Activated CD4-positive, alpha-beta T cell treated with anti-CD3 and anti-CD28 coated beads, Interleukin-10, Interleukin-2, amounts not matched to agents 100 ng/mL and 50 ng/mL, durations not matched to agents 16 hours and 8 hours (primary cell): Measurements from ENCODE around the gene CSF1.

Experiments
- DNase-seq: peaks from one replicate; pipeline ENCODE4 v3.0.0-alpha.2; 2020

CSF1 gene

GRCh38 chr1:109882288-109883245, 28.1 kb upstream of the CSF1 start:
- no peak for DNase-seq

DNA sequence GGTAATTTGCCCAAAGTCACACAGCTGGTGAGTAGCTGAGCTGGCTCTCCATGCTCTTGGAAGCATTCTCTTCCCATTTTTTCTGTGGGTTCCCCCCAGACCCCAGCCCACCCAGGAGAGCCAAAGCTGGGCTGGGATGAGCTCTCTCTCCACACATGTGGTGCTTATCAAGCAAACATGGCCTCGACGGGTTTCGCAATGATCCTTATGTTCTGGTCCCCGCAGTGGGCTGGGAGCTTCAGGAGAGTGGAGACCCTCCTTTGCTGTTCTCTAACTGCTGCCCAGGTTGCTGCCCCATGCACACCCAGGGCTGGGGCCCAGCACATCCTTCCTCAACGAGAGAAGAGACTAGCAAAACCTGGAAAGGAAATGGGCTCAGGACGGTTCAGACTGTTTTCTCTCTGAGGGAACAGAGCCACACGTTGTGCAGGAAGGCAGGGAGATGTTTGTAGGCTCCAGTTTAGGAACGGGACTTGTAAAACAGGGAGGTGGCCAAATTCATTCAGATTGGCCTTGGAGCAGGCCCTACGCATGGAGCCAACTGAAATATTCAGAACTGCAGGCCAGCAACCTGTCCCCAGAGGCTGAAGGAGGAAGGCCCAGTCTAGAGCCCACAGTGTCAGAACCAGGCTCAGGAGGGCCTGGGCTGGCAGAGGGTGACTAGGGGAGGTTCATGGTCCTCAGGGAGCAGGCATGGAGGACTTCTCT, 27.2 kb upstream of the CSF1 start:
- no peak for DNase-seq

GRCh38 chr1:109884242-109884891, 26.3 kb upstream of the CSF1 start:
- no peak for DNase-seq

- DNase-seq: no peak
Observed at GRCh38 chr1:109885589-109885988, 25.1 kb upstream of the CSF1 start.

DNA sequence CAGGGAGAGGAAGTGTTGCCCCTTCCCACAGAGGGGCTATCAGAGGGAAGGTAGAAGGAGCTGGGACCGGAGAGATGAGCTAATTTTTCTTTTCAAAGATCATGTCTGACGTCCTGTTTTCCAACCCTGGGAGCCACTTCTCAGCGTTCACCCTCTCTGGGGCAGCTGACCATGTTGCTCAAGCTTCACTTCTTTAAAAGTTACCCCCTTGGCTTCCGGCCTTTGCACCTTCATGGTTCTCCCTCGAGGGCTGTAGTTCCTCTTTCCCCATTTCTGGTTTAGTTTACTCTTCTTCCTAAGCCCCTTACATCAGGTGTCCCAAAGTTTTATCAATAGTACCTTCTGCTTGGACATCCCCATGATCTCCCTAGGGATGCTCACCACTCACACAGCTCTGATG, 23.8 kb upstream of the CSF1 start:
- no peak for DNase-seq

GRCh38 chr1:109887271-109887670, 23.4 kb upstream of the CSF1 start:
- DNase-seq: no peak

DNA sequence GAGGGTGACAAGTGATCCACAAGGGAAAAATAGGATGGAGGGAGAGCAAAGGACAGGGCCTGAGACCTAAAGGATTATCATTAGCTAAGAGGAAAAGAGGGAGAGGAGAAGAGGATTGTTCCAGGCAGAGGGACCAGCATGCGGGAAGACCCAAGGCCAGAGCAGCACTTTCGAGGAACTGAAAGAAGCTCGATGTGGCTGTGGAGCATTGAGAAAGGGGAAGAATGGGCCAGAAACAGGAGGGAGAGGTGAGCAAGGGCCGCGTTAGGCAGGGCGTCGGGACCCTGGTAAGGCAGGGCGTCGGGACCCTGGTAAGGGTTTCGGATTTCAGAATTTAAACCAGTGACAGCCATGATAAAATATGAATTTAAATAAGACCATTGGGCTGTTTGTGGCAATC, 22.8 kb upstream of the CSF1 start:
- DNase-seq: no peak

DNA sequence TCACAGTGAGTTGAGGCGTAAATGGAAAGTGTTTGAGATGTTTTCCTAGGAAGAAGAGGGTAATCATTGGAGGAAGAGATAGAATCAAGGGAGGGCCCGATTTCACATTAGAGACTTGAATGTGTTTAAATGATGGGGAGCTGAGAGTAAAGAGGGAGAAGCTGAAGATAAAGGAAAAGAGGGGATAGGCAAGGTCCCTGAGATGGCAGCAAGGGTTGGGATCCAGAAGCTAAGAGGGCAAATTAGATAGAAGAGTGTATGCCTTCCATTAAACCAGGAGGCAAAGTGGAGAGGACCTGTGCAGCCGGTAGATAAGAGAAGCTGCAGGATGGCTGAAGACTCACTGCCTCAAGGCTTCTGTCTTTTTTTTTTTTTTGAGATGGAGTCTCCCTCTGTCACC, 21.6 kb upstream of the CSF1 start:
- no peak for DNase-seq

DNA sequence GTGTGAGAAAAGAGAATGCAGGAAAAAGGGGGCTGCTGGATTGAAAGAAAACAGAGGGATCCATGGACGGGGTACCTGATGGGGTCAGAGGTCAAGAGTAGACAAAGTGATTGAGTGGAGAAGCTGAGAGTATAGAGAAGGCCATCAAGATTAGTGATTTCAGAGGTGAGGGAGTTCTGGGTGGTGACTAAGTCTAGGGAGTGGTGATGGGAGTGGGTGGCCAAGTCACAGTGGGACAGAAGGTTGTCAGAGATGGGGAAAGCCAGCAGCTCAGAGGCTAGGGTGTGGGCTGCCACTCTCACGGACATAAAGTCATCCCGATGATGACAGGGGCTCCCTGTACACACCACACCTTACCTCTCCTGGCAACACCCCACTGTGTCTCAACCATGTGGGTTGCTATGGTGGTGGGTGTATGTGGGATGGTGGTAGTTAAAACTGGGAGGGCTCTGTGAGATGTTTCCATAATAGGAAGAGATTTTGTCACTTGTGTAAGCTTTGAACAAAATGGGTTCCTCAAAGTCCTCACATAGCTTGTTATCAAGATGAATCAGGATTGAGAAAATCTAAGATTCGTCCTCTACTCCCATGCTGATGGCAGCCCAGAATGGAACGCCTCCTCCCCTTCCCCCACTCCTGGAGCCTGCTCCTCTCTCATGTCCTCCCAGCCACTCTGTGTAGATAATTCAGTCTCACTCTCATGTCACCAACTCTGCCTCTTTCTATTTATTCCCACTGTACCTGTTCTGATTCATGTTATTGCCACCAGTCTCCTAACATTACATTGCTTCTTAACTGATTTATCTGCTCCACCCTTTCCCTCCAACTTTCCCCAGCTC, 20.3 kb upstream of the CSF1 start:
- DNase-seq: peak; percentile 38

GRCh38 chr1:109891930-109892329, 18.7 kb upstream of the CSF1 start:
- DNase-seq: no peak

DNA sequence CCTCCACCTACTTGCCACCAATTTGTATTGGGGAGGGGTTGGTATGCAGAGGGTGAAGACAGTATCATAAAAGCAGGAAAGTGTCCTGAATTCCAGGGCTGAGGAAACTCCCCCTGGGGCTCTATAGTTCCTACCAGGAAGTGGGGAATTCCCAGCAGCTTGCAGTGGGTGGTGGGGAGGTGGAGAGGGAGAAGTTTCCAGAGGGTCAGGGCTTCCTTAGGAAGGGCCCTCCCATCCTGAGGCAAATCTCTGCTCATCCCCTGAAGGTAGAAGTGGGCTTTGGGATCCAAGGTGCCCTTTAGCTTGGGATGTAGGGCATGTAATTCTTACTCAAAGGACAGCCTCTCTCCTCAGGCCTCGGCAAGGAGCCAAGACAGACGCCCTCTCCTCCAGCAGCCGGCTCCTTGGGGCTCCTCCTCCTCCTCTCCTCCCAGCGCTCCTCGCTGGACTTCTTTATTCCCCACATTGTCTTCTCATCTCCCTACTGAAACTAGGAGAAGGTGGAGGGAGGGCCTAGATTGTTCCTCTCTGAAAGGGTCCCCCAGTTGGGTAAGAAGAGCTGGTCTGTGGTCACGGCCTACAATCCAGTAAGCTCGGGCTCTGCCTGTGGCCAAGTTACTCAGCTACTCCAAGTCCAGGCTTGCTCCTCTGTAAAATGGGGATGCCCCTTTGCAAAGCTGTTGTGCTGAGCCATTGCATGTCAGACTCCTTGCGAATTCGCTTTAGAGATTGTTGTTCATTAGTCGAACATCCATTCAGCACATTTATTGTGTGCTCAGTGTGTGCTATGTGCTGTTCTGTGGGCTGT, 17.9 kb upstream of the CSF1 start:
- no peak for DNase-seq

GRCh38 chr1:109893532-109894171, 17.0 kb upstream of the CSF1 start:
- no peak for DNase-seq

- DNase-seq: no peak
Observed at GRCh38 chr1:109894823-109895719, 15.6 kb upstream of the CSF1 start.

- peak; percentile 41 for DNase-seq
Observed at GRCh38 chr1:109895720-109896504, 14.7 kb upstream of the CSF1 start.

DNA sequence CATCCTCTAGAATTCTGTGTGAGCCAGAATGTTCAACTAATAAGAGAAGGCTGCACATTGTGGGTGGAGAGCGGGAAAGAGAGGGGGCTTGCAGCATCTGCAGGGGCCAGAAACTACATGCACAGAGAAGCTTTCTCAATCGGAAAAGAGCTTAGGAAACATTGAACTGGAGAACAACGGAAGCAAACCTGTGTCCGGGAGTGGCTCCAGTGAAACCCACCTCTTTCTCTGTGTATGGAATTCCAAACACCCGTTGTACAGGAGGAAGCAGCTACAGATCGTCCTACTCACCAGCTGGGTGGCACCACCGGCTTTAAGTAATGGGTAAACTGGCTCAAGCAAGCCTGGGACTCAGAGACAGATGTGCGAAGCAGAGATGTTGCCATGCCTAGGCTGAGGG, 14.0 kb upstream of the CSF1 start:
- DNase-seq: no peak

DNA sequence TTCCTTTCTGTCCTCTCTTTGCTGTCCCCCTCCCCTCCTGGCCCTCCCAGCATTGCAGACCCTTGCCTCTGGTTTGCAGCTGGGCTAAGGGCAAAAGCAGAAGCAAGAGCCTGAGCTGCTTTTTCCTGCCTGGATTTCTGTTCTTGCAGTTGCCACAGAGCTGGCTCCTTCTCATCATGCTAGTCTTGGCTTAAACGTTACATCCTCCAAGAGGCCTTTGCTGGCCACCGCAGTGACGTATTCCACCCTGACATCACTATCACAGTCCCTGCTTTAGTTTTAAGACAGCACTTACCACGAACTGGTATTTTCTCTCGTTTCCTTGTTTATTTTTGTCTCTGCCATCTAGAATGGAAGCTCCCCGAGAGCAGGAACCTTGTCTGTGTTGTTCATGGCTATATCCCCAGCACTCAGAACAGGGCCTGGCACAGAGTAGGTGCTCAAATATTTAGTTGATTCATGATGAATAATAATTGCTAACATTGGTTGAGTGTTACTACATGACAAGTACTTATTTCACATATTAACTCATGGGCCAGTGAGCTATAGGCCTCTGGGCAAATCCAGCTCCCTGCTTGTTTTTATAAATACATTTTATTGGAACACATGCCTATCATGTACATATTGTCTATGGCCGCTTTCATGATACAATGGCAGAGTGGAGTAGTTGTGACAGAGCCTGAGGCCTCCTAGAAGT, 13.2 kb upstream of the CSF1 start:
- no peak for DNase-seq

DNA sequence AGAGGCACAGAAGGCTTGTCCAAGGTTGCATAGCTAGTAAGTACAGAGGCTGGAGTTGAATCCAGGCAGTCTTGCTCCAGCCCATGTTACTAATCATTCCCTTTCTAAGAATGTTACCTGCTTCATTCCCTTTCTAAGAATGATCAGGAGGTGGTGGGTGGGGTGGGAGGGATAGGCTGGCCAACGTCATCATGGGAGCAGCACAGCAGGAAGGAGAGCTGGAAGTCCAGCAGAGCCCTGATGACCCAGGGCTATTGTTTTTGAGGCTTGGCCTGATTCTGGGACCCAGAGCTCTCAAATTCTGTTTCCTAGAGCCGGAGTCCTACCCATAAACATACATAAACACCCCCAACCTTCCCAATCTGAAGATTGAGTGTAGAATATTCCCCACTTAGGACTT, 11.8 kb upstream of the CSF1 start:
- DNase-seq: no peak

GRCh38 chr1:109901141-109901523, 9.5 kb upstream of the CSF1 start:
- no peak for DNase-seq
